AG09319 (cell line): ENCODE results near the gene PPP2R5A.

Experiments
- DNase-seq: peaks from one replicate; pipeline ENCODE4 v3.0.0-alpha.2; 2010; ENCODE audit warnings: low read depth; ENCODE audit errors: extremely low read depth
- TF ChIP-seq, protein P1 (sequence below): IDR thresholded peaks from 2 replicates; pipeline ENCODE4 v1.5.1; 2011; ENCODE audit warnings: low read depth, mild to moderate bottlenecking, inconsistent platforms, low read length, moderate library complexity

Gene PPP2R5A

DNA sequence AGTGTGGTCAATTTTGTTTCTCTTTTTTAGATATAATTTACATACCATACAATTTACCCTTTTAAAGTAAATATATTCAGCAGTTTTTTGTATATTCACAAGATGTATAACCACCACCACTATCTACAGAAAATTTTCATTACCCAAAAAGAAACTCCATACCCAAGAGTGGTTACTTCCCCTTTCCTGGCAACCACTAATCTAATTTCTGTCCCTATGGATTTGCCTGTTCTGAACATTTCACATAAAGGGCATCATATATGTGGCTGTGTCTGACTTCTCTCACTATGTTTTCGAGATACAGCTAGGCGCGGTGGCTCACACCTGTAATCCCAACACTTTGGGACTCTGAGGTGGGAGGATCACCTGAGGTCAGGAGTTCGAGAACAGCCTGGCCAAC is 115.8 kb downstream of the PPP2R5A start:
- no peak for DNase-seq
- TF ChIP-seq, protein P1, sequence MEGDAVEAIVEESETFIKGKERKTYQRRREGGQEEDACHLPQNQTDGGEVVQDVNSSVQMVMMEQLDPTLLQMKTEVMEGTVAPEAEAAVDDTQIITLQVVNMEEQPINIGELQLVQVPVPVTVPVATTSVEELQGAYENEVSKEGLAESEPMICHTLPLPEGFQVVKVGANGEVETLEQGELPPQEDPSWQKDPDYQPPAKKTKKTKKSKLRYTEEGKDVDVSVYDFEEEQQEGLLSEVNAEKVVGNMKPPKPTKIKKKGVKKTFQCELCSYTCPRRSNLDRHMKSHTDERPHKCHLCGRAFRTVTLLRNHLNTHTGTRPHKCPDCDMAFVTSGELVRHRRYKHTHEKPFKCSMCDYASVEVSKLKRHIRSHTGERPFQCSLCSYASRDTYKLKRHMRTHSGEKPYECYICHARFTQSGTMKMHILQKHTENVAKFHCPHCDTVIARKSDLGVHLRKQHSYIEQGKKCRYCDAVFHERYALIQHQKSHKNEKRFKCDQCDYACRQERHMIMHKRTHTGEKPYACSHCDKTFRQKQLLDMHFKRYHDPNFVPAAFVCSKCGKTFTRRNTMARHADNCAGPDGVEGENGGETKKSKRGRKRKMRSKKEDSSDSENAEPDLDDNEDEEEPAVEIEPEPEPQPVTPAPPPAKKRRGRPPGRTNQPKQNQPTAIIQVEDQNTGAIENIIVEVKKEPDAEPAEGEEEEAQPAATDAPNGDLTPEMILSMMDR, result no peak

DNA sequence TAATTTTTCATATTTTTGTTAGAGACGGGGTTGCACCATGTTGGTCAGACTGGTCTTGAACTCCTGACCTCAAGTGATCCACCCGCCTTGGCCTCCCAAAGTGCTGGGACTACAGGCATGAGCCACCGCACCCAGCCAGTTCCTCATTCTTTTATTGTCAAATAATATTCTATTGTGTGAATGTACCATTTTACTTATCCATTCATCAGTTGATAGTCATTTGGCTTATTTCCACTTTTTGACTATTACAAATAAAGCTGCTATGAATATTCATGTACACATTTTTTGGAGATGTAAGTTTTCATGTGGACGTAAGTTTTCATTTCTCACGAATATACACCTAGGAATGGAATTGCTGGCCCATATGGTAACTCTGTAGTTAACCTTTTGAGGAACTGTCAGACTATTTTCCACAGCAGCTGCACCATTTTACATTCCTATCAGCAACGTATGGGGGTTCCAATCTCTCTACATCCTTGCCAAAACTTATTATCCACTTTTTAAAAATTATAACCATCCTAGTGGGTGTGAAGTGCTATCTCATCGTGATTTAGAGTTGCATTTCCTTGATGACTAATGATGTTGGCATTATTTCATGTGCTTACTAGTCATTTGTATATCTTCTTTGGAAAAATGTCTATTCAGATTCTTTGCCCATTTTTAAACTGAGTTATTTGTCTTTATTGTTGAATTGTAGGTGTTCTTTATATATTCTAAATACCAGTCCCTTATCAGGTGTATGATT is 116.8 kb downstream of the PPP2R5A start:
- no peak for DNase-seq
- TF ChIP-seq, protein P1, result no peak

DNA sequence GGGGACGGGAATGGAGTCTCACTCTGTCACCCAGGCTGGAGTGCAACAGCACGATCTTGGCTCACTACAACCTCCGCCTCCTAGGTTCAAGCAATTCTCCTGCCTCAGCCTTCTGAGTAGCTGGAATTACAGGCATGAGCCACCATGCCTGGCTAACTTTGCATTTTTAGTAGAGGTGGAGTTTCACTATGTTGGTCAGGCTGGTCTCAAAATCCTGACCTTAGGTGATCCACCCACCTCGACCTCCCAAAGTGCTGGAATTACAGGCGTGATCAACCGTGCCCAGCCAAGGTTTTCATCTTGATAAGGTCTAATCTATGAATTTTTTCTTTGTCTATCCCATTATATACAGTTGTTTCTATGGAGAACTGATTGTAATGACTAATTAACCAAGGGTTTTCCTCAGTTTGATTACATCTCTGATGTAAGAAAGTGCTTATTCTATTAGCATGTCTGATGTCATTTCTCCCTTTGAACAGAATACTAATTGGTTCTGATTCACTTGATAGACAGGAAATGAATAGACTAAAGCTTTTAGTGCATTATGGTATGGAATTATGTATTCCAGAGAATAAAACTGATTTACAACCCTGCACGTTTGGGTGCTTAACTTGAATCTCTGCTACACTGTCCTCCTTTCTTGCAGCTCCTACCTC is 117.6 kb downstream of the PPP2R5A start:
- TF ChIP-seq, protein P1, result no peak
- no peak for DNase-seq

DNA sequence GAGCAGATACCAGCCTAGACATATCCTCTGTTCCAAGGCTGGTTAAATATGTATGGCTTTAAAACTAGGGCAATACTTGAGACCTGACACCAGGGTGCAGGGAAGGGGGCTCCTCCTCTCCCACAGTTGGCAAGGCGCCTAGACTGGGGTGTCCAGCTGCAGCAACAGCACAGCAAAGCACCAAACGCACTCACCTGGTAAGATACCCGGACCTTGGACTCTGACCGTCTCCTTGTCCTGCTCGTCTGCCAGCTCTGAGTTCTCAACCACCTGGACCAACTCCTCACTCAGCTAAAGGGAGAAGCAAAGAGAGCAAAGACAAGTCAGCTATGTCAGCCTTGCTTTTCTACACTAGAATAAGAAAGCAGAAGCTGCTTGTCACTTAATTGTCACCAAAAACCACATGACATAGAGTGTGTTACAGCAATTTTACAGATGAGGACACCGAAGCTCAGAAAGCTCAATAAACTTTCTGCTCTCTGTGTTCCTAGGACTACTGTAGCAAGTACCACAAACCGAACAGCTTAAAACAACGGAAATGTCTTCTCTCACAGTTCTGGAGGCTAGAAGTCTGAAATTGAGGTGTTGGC is 125.1 kb downstream of the PPP2R5A start:
- DNase-seq, result no peak

More for the DNA sequence above, 125.1 kb downstream of the PPP2R5A start:
- TF ChIP-seq, protein P1, result no peak
